Kidney (tissue), 14 donors: ENCODE data around the gene ADAMTSL4. TPM values are rescaled to one million over a fixed set of nuclear protein-coding genes. Genes with fewer than 3 reads are reported as not detected.
A peak's percentile ranks its signal among the peaks of the same experiment; 100 is the strongest.

Experiments used
- DNase-seq, 5 donors: peaks; one replicate each; pipeline ENCODE4 v3.0.0-alpha.2; 2013 to 2020
- FAIRE-seq: peaks from 2 replicates; lab custom pipeline; 2012; peaks lifted over from hg19 to GRCh38; lab: Jason Lieb, UNC
- H3K27ac ChIP-seq, 2 donors: one replicate each; pipeline ENCODE4 v1.7.0; 2013; ENCODE audit warnings: low read depth in 2 of 2, low read length in 2 of 2, inconsistent platforms in 1 of 2
- H3K27me3 ChIP-seq: one replicate; pipeline ENCODE4 v1.7.1; 2013; ENCODE audit warnings: low read length, inconsistent platforms; ENCODE audit not compliant: control insufficient read depth, insufficient read depth
- H3K36me3 ChIP-seq, 3 donors: one replicate each; pipeline versions ENCODE4 v1.7.0 to v1.7.1; 2013; ENCODE audit warnings: low read length in 3 of 3, control low read depth in 1 of 3, inconsistent platforms in 1 of 3; ENCODE audit not compliant: insufficient read depth in 3 of 3, control insufficient read depth in 2 of 3
- H3K4me1 ChIP-seq, 3 donors: one replicate each; pipeline versions ENCODE4 v1.7.0 to v1.7.1; 2013; ENCODE audit warnings: low read length in 3 of 3, inconsistent platforms in 1 of 3, low read depth in 1 of 3; ENCODE audit not compliant: control insufficient read depth in 2 of 3, insufficient read depth in 2 of 3
- H3K4me3 ChIP-seq, 3 donors: one replicate each; pipeline versions ENCODE4 v1.7.0 to v1.8.1; 2013; ENCODE audit warnings: low read length in 3 of 3, control low read depth in 1 of 3, inconsistent platforms in 1 of 3
- H3K9ac ChIP-seq, 3 donors: one replicate each; pipeline versions ENCODE4 v1.7.0 to v1.7.1; 2013; ENCODE audit warnings: low read length in 3 of 3, control low read depth in 1 of 3, inconsistent platforms in 1 of 3
- H3K9me3 ChIP-seq, 3 donors: one replicate each; pipeline versions ENCODE4 v1.7.0 to v1.7.1; 2013; ENCODE audit warnings: low read length in 3 of 3, control low read depth in 1 of 3, inconsistent platforms in 1 of 3; ENCODE audit not compliant: control insufficient read depth in 2 of 3, insufficient read depth in 1 of 3
- CTCF ChIP-seq: IDR thresholded peaks from 3 replicates; pipeline ENCODE4 v1.5.1; 2012; ENCODE audit warnings: mild to moderate bottlenecking, moderate library complexity, borderline replicate concordance; ENCODE audit not compliant: insufficient read depth; ENCODE audit errors: extremely low read depth
- intact Hi-C: fragments of 100-400 bp; cut with DNase I; formaldehyde crosslinking; loops from one replicate; pipeline ENCODE4 v1.11.1; 2022
- polyA plus RNA-seq: library from polyadenylated mRNA; stranded (reverse); fragments of 350-450 nt; fragmentation: Illumina TruSeq; extraction: RNeasy Lipid Tissue Mini Kit (QIAGEN cat#74804); gene quantifications from one replicate; pipeline ENCODE4 v1.2.3, GENCODE V29; 2014; ENCODE audit warnings: low read depth, low replicate concordance; ENCODE audit not compliant: insufficient read depth
- total RNA-seq: library from RNA; stranded (reverse); fragmentation: NEBNext Ultra II Directional; extraction: Animal tissue kit (Norgen Biotek cat#: 25700); gene quantifications from one replicate; pipeline ENCODE4 v1.2.1, GENCODE V29; 2021
- donor health status: control.
- donor health status: control.
- donor health status: control.
- donor health status: control.
- donor health status: control.
- donor health status: DM: yes; HTN: yes; CAD: no.
- donor health status: Normal renal cell carcinoma (clear cell type).

Gene ADAMTSL4
- total and polyA plus RNA-seq, 2 donors from 2014 or later, result 6.9 to 20.0 TPM

GRCh38 chr1:150515328-150516049, 33.7 kb upstream of the ADAMTSL4 start, which contains the start of gene FALEC:
Gene FALEC, plus strand, starts transcription at chr1:150515752.
- FAIRE-seq, result no peak

GRCh38 chr1:150516050-150516591, 33.1 kb upstream of the ADAMTSL4 start:
- intact Hi-C loops, result no loop called here
- Histone ChIP-seq H3K36me3 (no peaks in the 10 kb centered on the region), H3K9me3 (no peaks in the 10 kb centered on the region), H3K27ac (no peak overlapping the region), H3K4me3 (peak overlapping the region; percentile 0 to 75 (median 46)), H3K9ac (peak overlapping the region in 2 of 3 donors; percentile 2 to 35), H3K4me1 (peaks cover 2 to 4% (median 3%) of the 10 kb centered on the region in 3 donors), H3K27me3 (no peaks in the 10 kb centered on the region)
- FAIRE-seq (no peak), DNase-seq (peak in 3 of 5 donors; percentile 47 to 56 (median 48))
- TF ChIP-seq CTCF, result no peak

More at GRCh38 chr1:150515328-150516049, 33.7 kb upstream of the ADAMTSL4 start, which contains the start of gene FALEC:
- Histone ChIP-seq H3K27ac (peak within 1 kb of the TSS; percentile 53 to 63), H3K4me1 (peaks cover 2 to 4% (median 3%) of the 10 kb centered on the region in 3 donors), H3K9me3 (no peaks in the 10 kb centered on the region), H3K27me3 (no peaks in the 10 kb centered on the region), H3K9ac (peak within 1 kb of the TSS; percentile 29 to 78 (median 74)), H3K4me3 (peak within 1 kb of the TSS; percentile 56 to 89 (median 75)), H3K36me3 (no peaks in the 10 kb centered on the region)
- TF ChIP-seq CTCF, result peak; percentile 10
- peak; percentile 96 to 99 (median 98) for DNase-seq
- intact Hi-C loops, result no loop called here

- Histone ChIP-seq H3K27ac (no peak overlapping the region), H3K9ac (peak overlapping the region in 2 of 3 donors; percentile 2 to 35), H3K36me3 (no peaks in the 10 kb centered on the region), H3K27me3 (no peaks in the 10 kb centered on the region), H3K4me3 (peak overlapping the region; percentile 0 to 75 (median 9)), H3K4me1 (peaks cover 2 to 4% (median 3%) of the 10 kb centered on the region in 3 donors), H3K9me3 (no peaks in the 10 kb centered on the region)
- FAIRE-seq (no peak), DNase-seq (peak in 1 of 5 donors; percentile 48)
- intact Hi-C loops, result no loop called here
- no peak for TF ChIP-seq CTCF
Observed at GRCh38 chr1:150516616-150517015, 32.6 kb upstream of the ADAMTSL4 start.
